ENCODE results near the gene DNAH3.

Gene DNAH3, protein sequence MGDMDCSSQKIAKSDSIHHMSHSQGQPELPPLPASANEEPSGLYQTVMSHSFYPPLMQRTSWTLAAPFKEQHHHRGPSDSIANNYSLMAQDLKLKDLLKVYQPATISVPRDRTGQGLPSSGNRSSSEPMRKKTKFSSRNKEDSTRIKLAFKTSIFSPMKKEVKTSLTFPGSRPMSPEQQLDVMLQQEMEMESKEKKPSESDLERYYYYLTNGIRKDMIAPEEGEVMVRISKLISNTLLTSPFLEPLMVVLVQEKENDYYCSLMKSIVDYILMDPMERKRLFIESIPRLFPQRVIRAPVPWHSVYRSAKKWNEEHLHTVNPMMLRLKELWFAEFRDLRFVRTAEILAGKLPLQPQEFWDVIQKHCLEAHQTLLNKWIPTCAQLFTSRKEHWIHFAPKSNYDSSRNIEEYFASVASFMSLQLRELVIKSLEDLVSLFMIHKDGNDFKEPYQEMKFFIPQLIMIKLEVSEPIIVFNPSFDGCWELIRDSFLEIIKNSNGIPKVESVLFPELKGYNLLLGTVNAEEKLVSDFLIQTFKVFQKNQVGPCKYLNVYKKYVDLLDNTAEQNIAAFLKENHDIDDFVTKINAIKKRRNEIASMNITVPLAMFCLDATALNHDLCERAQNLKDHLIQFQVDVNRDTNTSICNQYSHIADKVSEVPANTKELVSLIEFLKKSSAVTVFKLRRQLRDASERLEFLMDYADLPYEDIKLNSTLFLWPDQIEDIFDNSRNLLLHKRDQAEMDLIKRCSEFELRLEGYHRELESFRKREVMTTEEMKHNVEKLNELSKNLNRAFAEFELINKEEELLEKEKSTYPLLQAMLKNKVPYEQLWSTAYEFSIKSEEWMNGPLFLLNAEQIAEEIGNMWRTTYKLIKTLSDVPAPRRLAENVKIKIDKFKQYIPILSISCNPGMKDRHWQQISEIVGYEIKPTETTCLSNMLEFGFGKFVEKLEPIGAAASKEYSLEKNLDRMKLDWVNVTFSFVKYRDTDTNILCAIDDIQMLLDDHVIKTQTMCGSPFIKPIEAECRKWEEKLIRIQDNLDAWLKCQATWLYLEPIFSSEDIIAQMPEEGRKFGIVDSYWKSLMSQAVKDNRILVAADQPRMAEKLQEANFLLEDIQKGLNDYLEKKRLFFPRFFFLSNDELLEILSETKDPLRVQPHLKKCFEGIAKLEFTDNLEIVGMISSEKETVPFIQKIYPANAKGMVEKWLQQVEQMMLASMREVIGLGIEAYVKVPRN (N-terminal part only)

DNA sequence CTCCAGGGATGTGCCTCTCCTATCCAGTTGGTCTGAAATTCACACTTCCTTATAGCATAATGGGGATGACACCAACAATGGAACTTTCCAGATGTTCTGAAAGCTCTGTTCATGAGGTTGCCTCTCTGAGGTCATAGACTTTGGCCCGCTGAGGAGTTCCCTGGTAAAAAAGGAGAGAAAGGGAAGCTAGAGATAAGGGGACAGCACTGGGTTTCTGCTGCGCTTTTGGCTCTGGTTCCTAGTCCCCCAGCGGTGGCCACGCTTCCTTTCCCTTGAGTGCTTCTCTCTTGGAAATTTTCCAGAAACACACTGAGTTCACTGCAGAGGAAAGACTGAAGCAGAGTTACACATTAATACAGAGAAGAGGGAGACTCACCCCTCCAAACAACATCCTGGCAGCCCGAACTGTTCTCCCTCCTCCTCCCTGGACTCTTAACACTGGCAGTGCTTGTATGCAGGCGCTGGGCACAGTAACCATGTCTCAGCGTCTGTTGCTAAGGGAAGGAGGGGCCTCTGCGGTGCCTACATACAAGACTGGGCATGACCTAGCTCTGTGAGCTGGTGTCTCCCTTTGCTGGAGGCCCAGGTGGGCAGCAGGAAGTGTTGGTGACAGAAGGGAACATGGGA is at the start of gene DNAH3:
Gene DNAH3, minus strand, starts transcription at position 472 of the 627 bp plus-strand sequence. CDS start 527 bp downstream, outside the sequence.
- H2AFZ ChIP-seq (ENCODE audit: low read length), result no peak within 1 kb of the TSS
- no peaks in the 10 kb centered on the region for H3F3A ChIP-seq (ENCODE audit: insufficient read depth, low read length)
- no peaks in the 10 kb centered on the region for H4K20me1 ChIP-seq (ENCODE audit: insufficient read depth, low read length)
- H3K4me1 ChIP-seq (ENCODE audit: low read length), result no peaks in the 10 kb centered on the region
- no peaks in the 10 kb centered on the region for H3K27me3 ChIP-seq (replicated peaks; ENCODE audit: insufficient read depth, low read length)
- no peaks in the 10 kb centered on the region for H3K79me2 ChIP-seq (ENCODE audit: low read length)
- H3K9ac ChIP-seq (ENCODE audit: low read length), result no peak within 1 kb of the TSS
- H3K36me3 ChIP-seq (replicated peaks; ENCODE audit: insufficient read depth, low read length), result no peaks in the 10 kb centered on the region
- no peaks in the 10 kb centered on the region for H3K9me3 ChIP-seq (replicated peaks; ENCODE audit: insufficient read depth, low read length)
- H3K27ac ChIP-seq (ENCODE audit: low read length), result no peak within 1 kb of the TSS
- no peak for DNase-seq
- no peaks in the 10 kb centered on the region for H3K9me2 ChIP-seq (replicated peaks; ENCODE audit: insufficient read depth, low read length)
- TF ChIP-seq EZH2 (optimal IDR thresholded peaks at IDR 0.05; ENCODE audit: low read depth, low read length) (no peak), EZH2phosphoT487 (IDR thresholded peaks at IDR 0.05; ENCODE audit: low read length) (no peak)
- TF ChIP-seq, protein P1, sequence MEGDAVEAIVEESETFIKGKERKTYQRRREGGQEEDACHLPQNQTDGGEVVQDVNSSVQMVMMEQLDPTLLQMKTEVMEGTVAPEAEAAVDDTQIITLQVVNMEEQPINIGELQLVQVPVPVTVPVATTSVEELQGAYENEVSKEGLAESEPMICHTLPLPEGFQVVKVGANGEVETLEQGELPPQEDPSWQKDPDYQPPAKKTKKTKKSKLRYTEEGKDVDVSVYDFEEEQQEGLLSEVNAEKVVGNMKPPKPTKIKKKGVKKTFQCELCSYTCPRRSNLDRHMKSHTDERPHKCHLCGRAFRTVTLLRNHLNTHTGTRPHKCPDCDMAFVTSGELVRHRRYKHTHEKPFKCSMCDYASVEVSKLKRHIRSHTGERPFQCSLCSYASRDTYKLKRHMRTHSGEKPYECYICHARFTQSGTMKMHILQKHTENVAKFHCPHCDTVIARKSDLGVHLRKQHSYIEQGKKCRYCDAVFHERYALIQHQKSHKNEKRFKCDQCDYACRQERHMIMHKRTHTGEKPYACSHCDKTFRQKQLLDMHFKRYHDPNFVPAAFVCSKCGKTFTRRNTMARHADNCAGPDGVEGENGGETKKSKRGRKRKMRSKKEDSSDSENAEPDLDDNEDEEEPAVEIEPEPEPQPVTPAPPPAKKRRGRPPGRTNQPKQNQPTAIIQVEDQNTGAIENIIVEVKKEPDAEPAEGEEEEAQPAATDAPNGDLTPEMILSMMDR (IDR thresholded peaks at IDR 0.05; ENCODE audit: low read length), result no peak
- no peak within 1 kb of the TSS for H3K4me3 ChIP-seq (ENCODE audit: low read length)
- no peak within 1 kb of the TSS for H3K4me2 ChIP-seq (ENCODE audit: low read depth, low read length)

DNA sequence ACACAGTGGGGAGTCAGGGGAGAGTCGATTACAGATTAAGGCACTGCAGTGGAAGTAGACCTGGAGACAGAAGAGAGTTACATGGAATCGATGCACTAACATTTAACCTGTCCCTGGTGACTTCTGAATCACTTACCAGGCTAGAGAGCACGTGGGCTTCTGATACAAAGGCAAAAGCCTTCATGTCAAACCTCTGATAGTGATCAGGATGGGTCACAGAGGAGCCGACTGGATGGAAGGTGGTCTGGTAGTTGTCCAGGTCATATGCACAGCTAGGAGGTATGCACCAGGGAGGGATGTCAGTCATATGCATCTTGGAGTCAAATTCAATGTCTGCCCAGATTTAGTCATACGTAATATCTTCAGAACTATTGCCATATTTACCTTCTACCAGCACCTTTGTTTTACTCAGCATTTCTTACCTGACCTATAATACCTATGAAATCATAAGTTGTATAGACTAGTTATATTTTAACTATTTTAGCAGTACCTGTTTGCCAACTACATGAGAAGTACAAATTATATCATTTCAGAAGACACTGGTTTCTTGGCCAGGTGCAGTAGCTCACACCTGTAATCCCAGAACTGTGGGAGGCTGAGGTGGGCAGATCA is 49.1 kb upstream of the DNAH3 start:
- Histone ChIP-seq H3K79me2 (ENCODE audit: low read length) (no peaks in the 10 kb centered on the region), H3K27ac (ENCODE audit: low read length) (no peak overlapping the region), H3K4me2 (ENCODE audit: low read depth, low read length) (no peak overlapping the region), H4K20me1 (ENCODE audit: insufficient read depth, low read length) (no peaks in the 10 kb centered on the region), H3K9ac (ENCODE audit: low read length) (no peak overlapping the region), H3K9me2 (replicated peaks; ENCODE audit: insufficient read depth, low read length) (no peaks in the 10 kb centered on the region), H3K4me1 (ENCODE audit: low read length) (no peaks in the 10 kb centered on the region), H3F3A (ENCODE audit: insufficient read depth, low read length) (no peaks in the 10 kb centered on the region), H2AFZ (ENCODE audit: low read length) (no peak overlapping the region), H3K4me3 (ENCODE audit: low read length) (no peak overlapping the region), H3K27me3 (replicated peaks; ENCODE audit: insufficient read depth, low read length) (no peaks in the 10 kb centered on the region), H3K9me3 (replicated peaks; ENCODE audit: insufficient read depth, low read length) (no peaks in the 10 kb centered on the region), H3K36me3 (replicated peaks; ENCODE audit: insufficient read depth, low read length) (no peaks in the 10 kb centered on the region)
- no peak for DNase-seq
- TF ChIP-seq EZH2 (optimal IDR thresholded peaks at IDR 0.05; ENCODE audit: low read depth, low read length) (no peak), EZH2phosphoT487 (IDR thresholded peaks at IDR 0.05; ENCODE audit: low read length) (no peak)
- TF ChIP-seq, protein P1 (IDR thresholded peaks at IDR 0.05; ENCODE audit: low read length), result no peak

DNA sequence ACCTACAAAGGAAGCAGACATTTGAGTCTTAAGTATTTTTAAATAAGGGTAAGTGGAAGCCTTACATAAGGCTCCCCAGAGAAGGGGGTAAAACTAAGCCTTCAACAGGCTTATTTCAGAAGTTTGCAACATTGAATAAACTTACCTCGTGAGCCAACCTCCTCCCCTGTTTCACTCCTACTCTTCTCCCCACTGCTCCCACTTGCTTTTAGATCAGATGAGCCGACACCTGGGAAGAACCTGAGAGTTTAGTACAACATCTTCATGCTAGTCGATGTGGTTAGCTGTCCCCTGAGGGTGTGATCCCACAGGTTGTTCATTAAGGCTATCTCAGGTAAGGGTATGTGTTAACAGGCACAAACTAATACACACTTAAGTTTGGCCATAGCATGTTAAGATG is 47.0 kb upstream of the DNAH3 start:
- Histone ChIP-seq H3K9me2 (replicated peaks; ENCODE audit: insufficient read depth, low read length) (no peaks in the 10 kb centered on the region), H3K36me3 (replicated peaks; ENCODE audit: insufficient read depth, low read length) (no peaks in the 10 kb centered on the region), H3F3A (ENCODE audit: insufficient read depth, low read length) (no peaks in the 10 kb centered on the region), H2AFZ (ENCODE audit: low read length) (no peak overlapping the region), H3K4me2 (ENCODE audit: low read depth, low read length) (no peak overlapping the region), H3K27ac (ENCODE audit: low read length) (no peak overlapping the region), H4K20me1 (ENCODE audit: insufficient read depth, low read length) (no peaks in the 10 kb centered on the region), H3K27me3 (replicated peaks; ENCODE audit: insufficient read depth, low read length) (no peaks in the 10 kb centered on the region), H3K4me1 (ENCODE audit: low read length) (no peaks in the 10 kb centered on the region), H3K79me2 (ENCODE audit: low read length) (no peaks in the 10 kb centered on the region), H3K9me3 (replicated peaks; ENCODE audit: insufficient read depth, low read length) (no peaks in the 10 kb centered on the region), H3K9ac (ENCODE audit: low read length) (no peak overlapping the region), H3K4me3 (ENCODE audit: low read length) (no peak overlapping the region)
- no peak for TF ChIP-seq EZH2 (optimal IDR thresholded peaks at IDR 0.05; ENCODE audit: low read depth, low read length)
- TF ChIP-seq, protein P1 (IDR thresholded peaks at IDR 0.05; ENCODE audit: low read length), result no peak
- no peak for TF ChIP-seq EZH2phosphoT487 (IDR thresholded peaks at IDR 0.05; ENCODE audit: low read length)
- DNase-seq, result no peak
